GM12878 (cell line): ENCODE data around the gene TNIP2.

Experiments used
- CHD4 ChIP-seq: fragments of 200-600 bp; sonication (generic); IDR thresholded peaks from 2 replicates; pipeline ENCODE4 v1.6.1; 2016; ENCODE audit warnings: mild to moderate bottlenecking
- EZH2 ChIP-seq: IDR thresholded peaks from 2 replicates; pipeline ENCODE4 v1.6.1; 2012; ENCODE audit warnings: low read depth, mild to moderate bottlenecking, control low read depth, inconsistent platforms, low read length, borderline replicate concordance; ENCODE audit not compliant: control insufficient read depth
- JUNB ChIP-seq: IDR thresholded peaks from 2 replicates; pipeline ENCODE4 v1.6.1; 2016; ENCODE audit warnings: antibody characterized with exemption, mild to moderate bottlenecking
- NFIC ChIP-seq: IDR thresholded peaks from 2 replicates; pipeline ENCODE4 v1.6.1; 2012; ENCODE audit warnings: low read depth, mild to moderate bottlenecking, inconsistent platforms, low read length, moderate library complexity
- NR2F1 ChIP-seq: fragments of 450-650 bp; conservative IDR thresholded peaks from 2 replicates; pipeline ENCODE4 v1.6.1; 2017; ENCODE audit warnings: mild to moderate bottlenecking
- POLR2A ChIP-seq: IDR thresholded peaks from 2 replicates; pipeline ENCODE4 v1.6.1; 2011; ENCODE audit warnings: low read depth, mild to moderate bottlenecking, low read length
- RAD21 ChIP-seq: IDR thresholded peaks from 2 replicates; pipeline ENCODE4 v1.6.1; 2011; ENCODE audit warnings: mild to moderate bottlenecking, low read depth, low read length, moderate library complexity; ENCODE audit not compliant: insufficient read depth
- YY1 ChIP-seq: IDR thresholded peaks from 2 replicates; pipeline ENCODE4 v1.6.1; 2011; ENCODE audit warnings: low read depth, mild to moderate bottlenecking, low read length
- TF ChIP-seq, protein P1 (sequence below), 3 experiments: IDR thresholded peaks in 2 of 3; conservative IDR thresholded peaks in 1 of 3; 2 replicates each; pipeline ENCODE4 v1.5.1; 2011; ENCODE audit warnings: low read depth in 3 of 3, low read length in 3 of 3, mild to moderate bottlenecking in 3 of 3, control low read depth in 2 of 3, moderate library complexity in 2 of 3, inconsistent platforms in 1 of 3, mixed read lengths in 1 of 3; ENCODE audit not compliant: control insufficient read depth in 2 of 3, insufficient read depth in 1 of 3; ENCODE audit errors: extremely low read depth in 1 of 3
- TF ChIP-seq, protein P2 (sequence below): fragments of 450-650 bp; IDR thresholded peaks from 2 replicates; pipeline ENCODE4 v1.6.1; 2017; ENCODE audit warnings: mild to moderate bottlenecking, moderate library complexity
- TF ChIP-seq, protein P3 (sequence below): IDR thresholded peaks from 2 replicates; pipeline ENCODE4 v1.6.1; 2011; ENCODE audit warnings: low read depth, mild to moderate bottlenecking, low read length, moderate library complexity, borderline replicate concordance; ENCODE audit errors: extremely low read depth

DNA sequence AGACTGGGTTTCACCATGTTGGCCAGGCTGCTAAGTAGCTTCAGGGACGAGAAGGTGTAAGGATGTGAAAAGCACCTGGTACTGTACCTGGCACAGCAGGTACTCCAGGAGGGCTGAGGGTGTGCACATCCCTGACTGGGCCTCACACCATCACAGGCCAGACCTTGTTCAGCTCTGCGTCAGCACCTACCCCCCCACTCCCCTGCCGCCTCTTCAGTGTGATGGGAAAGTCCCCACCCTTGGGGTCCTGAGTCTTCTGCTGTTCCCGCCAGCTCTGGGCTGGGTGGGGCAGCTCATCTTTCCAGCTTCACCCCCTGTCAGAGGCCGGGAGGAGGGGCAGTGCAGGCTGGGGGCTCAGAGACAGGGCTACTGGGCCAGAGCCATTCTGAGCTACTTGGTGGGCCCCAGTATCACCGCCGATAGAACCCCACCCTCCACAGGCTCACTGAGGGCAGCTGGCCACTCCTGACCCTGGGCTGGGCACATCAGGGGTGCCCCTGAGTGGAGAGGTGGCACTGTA lies 30.1 kb upstream of the TNIP2 start:
- TF ChIP-seq NR2F1 (no peak; the same call in 1 of the 2 replicates), YY1 (no peak), POLR2A (peak; percentile 42), EZH2 (no peak), JUNB (no peak), NFIC (no peak), CHD4 (no peak), RAD21 (0 out of 2 replicates have a peak, but pooled peaks have one; percentile 12)
- TF ChIP-seq, protein P1, sequence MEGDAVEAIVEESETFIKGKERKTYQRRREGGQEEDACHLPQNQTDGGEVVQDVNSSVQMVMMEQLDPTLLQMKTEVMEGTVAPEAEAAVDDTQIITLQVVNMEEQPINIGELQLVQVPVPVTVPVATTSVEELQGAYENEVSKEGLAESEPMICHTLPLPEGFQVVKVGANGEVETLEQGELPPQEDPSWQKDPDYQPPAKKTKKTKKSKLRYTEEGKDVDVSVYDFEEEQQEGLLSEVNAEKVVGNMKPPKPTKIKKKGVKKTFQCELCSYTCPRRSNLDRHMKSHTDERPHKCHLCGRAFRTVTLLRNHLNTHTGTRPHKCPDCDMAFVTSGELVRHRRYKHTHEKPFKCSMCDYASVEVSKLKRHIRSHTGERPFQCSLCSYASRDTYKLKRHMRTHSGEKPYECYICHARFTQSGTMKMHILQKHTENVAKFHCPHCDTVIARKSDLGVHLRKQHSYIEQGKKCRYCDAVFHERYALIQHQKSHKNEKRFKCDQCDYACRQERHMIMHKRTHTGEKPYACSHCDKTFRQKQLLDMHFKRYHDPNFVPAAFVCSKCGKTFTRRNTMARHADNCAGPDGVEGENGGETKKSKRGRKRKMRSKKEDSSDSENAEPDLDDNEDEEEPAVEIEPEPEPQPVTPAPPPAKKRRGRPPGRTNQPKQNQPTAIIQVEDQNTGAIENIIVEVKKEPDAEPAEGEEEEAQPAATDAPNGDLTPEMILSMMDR (IDR thresholded peaks at IDR 0.05 in 2 of 3, conservative IDR thresholded peaks at IDR 0.05 in 1 of 3; ENCODE audit: control insufficient read depth in 2 of 3, extremely low read depth in 1 of 3, insufficient read depth in 1 of 3, low read depth in 3 of 3, low read length in 3 of 3): no peak
- TF ChIP-seq, protein P2, sequence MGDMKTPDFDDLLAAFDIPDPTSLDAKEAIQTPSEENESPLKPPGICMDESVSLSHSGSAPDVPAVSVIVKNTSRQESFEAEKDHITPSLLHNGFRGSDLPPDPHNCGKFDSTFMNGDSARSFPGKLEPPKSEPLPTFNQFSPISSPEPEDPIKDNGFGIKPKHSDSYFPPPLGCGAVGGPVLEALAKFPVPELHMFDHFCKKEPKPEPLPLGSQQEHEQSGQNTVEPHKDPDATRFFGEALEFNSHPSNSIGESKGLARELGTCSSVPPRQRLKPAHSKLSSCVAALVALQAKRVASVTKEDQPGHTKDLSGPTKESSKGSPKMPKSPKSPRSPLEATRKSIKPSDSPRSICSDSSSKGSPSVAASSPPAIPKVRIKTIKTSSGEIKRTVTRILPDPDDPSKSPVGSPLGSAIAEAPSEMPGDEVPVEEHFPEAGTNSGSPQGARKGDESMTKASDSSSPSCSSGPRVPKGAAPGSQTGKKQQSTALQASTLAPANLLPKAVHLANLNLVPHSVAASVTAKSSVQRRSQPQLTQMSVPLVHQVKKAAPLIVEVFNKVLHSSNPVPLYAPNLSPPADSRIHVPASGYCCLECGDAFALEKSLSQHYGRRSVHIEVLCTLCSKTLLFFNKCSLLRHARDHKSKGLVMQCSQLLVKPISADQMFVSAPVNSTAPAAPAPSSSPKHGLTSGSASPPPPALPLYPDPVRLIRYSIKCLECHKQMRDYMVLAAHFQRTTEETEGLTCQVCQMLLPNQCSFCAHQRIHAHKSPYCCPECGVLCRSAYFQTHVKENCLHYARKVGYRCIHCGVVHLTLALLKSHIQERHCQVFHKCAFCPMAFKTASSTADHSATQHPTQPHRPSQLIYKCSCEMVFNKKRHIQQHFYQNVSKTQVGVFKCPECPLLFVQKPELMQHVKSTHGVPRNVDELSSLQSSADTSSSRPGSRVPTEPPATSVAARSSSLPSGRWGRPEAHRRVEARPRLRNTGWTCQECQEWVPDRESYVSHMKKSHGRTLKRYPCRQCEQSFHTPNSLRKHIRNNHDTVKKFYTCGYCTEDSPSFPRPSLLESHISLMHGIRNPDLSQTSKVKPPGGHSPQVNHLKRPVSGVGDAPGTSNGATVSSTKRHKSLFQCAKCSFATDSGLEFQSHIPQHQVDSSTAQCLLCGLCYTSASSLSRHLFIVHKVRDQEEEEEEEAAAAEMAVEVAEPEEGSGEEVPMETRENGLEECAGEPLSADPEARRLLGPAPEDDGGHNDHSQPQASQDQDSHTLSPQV: no peak
- TF ChIP-seq, protein P3, sequence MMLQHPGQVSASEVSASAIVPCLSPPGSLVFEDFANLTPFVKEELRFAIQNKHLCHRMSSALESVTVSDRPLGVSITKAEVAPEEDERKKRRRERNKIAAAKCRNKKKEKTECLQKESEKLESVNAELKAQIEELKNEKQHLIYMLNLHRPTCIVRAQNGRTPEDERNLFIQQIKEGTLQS: no peak
